ENCODE data around the gene DNPH1. TPM values are rescaled to one million over a fixed set of nuclear protein-coding genes. Genes with fewer than 3 reads are reported as not detected.

DNPH1 gene
- total RNA-seq, 1 experiment from 2014 or later: 43.0 TPM

DNA sequence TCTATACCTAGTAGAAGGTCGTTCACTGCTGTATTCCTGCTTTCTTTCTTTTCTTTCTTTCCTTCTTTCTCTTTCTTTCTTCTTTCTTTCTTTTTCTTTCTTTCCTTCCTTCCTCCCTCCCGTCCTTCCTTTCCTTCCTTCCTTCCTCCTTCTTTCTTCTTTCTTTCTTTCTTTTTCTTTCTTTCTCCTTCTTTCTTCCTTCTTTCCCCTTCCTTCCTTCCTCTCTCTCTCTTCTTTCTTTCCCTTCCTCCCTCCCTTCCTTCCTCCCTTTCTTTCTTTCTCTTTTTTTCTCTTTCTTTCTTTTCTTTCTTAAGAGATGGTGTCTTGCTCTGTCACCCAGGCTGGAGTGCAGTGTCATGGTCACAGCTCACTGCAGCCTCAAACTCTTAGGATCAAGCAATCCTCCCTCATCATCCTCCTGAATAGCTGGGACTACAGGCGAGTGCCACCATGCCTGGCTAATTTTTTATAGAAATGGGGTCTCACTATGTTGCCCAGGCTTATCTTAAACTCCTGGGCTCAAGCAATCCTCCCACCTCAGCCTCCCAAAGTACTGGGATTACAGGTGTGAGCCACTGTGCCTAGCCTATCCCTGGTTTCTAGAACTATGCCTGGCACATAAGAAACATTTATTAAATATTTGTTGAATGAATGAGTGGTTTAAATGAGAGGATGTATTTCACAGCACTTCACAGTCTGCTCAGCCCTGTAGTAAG, 2.6 kb upstream of the DNPH1 start:
- Histone ChIP-seq H3K27me3 (no peaks in the 10 kb centered on the region), H3K9me3 (no peaks in the 10 kb centered on the region), H3K36me3 (no peaks in the 10 kb centered on the region), H3K4me3 (no peak overlapping the region)
- no peak for DNase-seq

DNA sequence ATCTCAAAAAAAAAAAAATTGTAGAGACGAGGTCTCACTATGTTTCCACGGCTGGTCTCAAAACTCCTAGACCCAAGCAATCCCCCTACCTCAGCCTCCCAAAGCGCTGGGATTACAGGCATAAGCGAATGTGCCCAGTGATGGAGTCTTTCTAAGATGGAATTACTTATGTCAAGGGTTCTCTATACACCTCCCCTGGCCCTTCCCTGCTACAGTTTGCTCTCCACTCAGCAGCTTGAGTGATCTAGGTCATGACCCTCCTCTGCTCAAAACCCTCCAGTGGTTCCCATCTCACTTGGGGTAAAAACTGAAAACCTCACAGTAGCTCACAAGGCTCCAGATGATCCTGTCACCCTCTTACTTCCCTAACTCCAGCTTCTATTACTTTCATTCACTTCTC, 1.8 kb upstream of the DNPH1 start:
- Histone ChIP-seq H3K36me3 (peaks cover 3% of the 10 kb centered on the region), H3K4me3 (no peak overlapping the region), H3K27me3 (no peaks in the 10 kb centered on the region), H3K9me3 (no peaks in the 10 kb centered on the region)
- DNase-seq: no peak

DNA sequence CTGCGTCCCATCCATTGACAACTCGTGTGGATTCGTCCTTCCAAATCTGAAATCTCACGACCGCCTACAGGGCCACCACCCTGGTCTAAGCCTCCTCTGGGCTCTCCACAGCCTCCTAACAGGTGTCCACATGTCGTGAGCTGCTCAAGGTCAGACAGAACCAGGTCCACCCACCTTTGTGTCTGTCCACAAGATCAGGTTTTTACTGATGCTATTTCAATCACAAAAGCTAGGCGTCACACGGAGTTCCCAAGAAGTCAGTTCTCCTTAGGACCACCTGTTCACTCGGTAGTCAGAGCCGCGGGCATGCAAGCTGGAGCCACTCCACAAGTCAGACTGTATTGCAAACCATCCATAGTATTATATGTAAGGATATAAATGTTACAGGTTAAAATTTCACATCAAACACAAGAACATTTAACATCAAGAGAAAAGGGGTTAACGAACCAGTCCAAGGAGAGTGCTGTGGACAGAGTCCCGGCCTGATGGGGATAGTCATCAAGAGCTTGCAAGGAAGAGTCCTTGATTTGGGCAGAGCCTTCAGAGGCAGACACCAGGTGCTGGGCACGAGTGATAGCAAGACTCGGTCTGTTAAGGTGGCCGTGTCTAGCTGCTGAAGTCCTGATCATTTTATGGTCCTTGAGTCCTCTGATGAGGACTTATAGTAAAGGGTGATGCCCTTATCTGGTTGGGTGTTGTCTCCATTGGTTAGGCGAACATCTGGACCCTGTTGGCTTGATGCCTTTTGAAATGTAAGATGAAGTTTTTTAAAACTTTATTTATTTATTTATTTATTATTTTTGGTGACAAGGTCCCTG, 731 bp upstream of the DNPH1 start:
- H3K36me3 ChIP-seq: peaks cover 3% of the 10 kb centered on the region
- no peak for DNase-seq
- H3K27me3 ChIP-seq: no peaks in the 10 kb centered on the region
- peak overlapping the region; percentile 53 for H3K4me3 ChIP-seq
- H3K9me3 ChIP-seq: no peaks in the 10 kb centered on the region

DNA sequence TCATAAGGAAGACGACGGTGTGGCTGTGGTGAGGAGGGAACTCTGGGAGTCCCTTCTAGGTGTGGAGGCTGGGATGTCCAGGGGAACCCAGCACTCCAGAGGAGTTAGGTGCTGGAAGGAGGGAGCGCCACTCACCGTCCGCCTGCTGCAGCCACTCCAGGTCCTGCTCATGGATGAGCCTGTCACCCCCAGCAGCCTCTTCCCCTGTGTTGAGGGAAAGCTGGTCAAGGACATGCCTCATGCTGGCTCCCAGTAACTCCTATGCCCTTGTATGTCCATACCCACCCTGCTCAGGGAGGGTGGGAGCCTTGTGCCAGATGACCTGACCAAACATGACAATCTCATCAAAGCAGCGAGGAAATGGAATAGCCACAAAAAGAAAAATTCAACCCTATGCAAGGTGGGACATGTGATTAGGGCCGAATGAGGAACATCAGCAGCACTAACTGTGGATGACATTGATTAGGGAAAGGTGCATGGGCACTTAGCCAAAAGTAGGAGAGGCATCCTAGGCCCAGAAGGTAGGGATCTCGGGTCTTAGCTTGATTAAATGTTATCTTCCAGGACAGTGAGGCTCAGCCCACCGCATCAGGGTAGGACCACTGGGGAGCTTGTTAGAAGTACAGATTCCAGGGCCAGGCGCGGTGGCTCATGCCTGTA, 3.0 kb downstream of the DNPH1 start:
- no peak for DNase-seq

DNA sequence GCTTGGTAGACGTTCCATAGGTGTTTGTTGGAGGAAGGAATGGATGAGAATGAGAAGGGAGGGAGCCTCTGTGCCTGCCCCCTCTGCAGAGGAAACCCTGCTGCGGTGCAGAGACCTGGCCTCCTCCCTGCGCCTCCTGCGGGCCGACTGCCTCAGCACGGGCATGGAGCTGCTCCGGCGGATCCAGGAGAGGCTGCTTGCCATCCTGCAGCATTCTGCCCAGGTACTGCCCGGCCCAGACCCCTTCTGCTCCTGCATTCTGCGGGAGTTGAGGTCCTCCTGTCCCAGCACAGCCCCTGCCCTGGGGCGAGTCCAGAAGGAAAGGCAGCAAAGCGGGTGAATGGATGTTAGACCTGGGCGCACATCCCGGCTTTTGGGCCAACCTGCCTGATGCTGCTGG, 6.1 kb downstream of the DNPH1 start:
- no peak overlapping the region for H3K4me3 ChIP-seq
- H3K27me3 ChIP-seq: no peaks in the 10 kb centered on the region
- no peak for DNase-seq
- no peaks in the 10 kb centered on the region for H3K9me3 ChIP-seq
- H3K36me3 ChIP-seq: peaks cover 3% of the 10 kb centered on the region

More for the DNA sequence above, 3.0 kb downstream of the DNPH1 start:
- Histone ChIP-seq H3K27me3 (no peaks in the 10 kb centered on the region), H3K9me3 (no peaks in the 10 kb centered on the region), H3K36me3 (peaks cover 3% of the 10 kb centered on the region), H3K4me3 (no peak overlapping the region)

DNA sequence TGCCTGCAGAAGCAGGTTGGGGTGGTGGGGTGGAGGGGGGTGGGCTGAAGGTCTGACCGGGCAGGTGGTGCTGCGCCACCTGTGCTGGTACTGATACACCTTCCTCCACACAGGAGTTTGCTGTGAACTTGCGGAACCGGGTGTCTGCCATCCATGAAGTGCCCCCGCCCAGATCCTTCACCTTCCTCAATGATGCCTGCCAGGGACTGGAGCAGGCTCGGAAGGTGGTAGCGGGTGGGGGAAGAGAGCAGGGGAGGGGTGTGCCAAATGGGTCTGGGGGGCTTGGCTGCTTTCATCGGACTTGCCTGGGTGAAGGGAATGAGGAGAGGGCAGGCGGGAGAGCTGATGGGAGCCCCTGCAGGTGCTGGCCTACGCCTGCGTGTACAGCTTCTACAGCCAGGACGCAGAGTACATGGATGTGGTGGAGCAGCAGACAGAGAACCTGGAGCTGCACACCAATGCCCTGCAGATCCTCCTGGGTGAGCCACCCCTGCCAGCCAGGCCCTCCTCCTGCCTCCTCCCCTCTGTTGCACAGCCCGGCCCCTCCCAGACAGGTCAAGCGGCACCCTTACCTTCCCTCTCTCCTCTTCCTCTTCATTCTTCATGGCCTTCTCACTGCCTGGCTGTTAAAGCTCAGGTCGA, 6.7 kb downstream of the DNPH1 start:
- Histone ChIP-seq H3K27me3 (no peaks in the 10 kb centered on the region), H3K9me3 (no peaks in the 10 kb centered on the region), H3K36me3 (peaks cover 3% of the 10 kb centered on the region), H3K4me3 (no peak overlapping the region)
- no peak for DNase-seq

DNA sequence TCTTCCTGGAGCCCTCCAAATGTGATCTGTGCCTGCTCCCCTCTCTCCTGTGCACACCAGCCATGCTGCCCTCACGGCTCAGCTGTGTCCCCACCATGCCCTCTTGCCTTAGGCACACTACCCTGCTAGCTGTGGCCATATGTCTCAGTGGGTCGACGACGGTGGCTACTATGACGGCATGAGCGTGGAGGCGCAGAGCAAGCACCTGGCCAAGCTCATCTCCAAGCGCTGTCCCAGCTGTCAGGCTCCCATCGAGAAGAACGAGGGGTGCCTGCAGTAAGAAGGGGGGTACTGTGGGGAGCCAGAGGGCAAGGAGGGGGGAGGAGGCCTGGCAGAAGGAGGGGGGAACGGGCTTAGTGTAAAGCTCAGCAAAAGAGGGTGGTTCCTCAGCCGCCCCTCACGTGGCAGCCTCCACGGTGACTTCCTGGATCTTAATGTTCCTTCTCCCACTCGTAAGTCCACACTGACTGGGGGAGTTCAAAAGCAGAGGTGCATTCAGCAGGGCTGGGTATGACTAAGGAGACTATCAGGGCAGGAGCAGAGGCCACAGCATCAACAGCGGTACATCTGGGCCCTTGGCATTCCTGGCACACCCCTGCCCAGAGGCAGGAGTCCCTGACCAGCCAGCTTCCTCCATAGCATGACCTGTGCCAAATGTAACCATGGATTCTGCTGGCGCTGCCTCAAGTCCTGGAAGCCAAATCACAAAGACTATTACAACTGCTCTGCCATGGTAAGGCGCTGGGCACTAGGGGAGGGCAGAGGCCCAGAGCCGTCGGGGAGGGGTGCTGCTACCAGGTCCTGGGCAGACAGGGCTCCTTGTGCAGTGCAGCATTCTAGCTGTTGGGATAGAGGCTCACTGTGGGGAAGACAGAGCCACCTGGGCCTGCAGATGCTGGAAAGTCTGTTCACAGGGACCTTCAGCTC, 8.0 kb downstream of the DNPH1 start:
- Histone ChIP-seq H3K4me3 (no peak overlapping the region), H3K36me3 (peaks cover under 1% of the 10 kb centered on the region), H3K9me3 (no peaks in the 10 kb centered on the region), H3K27me3 (no peaks in the 10 kb centered on the region)
- DNase-seq: peak; percentile 76

DNA sequence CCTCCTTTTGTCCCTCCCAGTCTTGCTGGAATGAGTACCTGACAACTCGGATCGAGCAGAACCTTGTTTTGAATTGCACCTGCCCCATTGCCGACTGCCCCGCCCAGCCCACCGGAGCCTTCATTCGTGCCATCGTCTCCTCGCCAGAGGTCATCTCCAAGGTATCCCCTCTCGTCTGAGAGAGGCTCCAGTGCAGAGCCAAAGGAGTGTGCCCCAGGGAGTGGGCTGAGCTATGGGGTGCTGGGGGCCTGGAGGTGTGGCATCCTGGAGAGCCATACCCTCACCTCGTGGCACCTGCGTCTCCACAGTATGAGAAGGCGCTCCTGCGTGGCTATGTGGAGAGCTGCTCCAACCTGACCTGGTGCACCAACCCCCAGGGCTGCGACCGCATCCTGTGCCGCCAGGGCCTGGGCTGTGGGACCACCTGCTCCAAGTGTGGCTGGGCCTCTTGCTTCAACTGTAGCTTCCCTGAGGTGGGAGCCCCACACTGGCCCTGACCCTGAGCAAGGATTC, 8.8 kb downstream of the DNPH1 start:
- DNase-seq: no peak
- Histone ChIP-seq H3K27me3 (no peaks in the 10 kb centered on the region), H3K36me3 (no peaks in the 10 kb centered on the region; the same call in 1 of the 2 replicates), H3K9me3 (no peaks in the 10 kb centered on the region), H3K4me3 (no peak overlapping the region)

DNA sequence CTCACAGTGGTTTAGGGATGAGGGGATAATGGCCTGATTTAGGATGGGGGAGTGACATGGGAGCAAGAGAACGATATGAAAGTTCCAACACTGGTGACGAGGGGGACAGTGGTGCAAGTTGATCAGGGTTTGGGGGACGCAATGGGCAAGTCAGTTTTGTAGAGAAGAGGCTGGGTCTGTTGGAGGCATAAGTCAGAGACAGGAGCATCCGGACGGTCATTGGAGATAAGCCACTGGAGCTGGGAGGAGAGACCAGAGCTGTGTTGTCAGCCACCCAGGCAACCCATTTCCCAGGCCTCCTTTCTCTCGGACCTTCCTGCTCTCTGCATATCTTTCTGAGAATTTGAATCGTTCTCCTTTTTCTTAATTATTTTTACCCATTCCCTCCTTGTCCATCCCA, 9.5 kb downstream of the DNPH1 start:
- Histone ChIP-seq H3K27me3 (no peaks in the 10 kb centered on the region), H3K36me3 (no peaks in the 10 kb centered on the region; the same call in 1 of the 2 replicates), H3K4me3 (no peak overlapping the region), H3K9me3 (no peaks in the 10 kb centered on the region)
- no peak for DNase-seq

DNA sequence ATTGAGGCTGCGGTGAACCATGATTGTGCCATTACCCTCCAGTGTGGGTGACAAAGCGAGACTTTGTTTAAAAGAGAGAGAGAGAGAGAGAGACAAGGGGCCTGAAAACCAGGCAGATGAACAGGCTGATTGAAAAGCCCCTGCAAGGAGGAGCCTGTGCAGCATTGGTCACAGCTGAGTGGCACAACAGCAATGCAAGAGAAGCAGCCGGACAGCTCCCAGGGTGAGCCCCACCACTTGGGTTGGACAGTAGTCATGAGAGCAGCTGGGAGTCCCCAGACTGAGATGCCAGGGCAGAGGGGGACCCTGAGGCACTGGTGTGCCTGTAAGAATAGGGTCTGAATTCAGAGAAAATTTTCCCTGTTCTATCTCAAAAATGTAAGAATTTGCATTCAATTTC, 10.2 kb downstream of the DNPH1 start:
- DNase-seq: no peak
- Histone ChIP-seq H3K27me3 (no peaks in the 10 kb centered on the region), H3K9me3 (no peaks in the 10 kb centered on the region), H3K36me3 (no peaks in the 10 kb centered on the region; the same call in 1 of the 2 replicates), H3K4me3 (no peak overlapping the region)

DNA sequence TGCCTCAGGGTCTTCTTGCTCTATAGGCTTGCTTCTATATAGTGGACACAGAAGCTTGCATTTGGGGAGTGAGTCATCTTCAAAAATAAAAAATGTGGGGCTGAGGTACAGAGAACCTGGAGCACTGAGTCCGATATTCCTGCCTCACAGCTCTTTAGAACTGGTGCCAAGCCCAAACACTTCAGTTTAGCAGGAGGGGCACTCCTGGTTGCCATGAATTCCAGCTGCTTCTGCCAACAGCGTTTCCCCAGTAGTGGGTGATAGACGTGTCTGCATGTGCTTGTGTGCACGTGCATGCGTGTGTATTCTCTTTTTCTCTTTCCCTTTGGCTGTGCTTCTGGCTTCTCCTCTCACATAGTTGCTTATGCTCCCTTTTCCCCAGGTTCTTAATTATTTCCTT, 11.9 kb downstream of the DNPH1 start:
- H3K4me3 ChIP-seq: no peak overlapping the region
- no peaks in the 10 kb centered on the region for H3K27me3 ChIP-seq
- H3K9me3 ChIP-seq: no peaks in the 10 kb centered on the region
- DNase-seq: no peak
- H3K36me3 ChIP-seq: no peaks in the 10 kb centered on the region; the same call in 1 of the 2 replicates

DNA sequence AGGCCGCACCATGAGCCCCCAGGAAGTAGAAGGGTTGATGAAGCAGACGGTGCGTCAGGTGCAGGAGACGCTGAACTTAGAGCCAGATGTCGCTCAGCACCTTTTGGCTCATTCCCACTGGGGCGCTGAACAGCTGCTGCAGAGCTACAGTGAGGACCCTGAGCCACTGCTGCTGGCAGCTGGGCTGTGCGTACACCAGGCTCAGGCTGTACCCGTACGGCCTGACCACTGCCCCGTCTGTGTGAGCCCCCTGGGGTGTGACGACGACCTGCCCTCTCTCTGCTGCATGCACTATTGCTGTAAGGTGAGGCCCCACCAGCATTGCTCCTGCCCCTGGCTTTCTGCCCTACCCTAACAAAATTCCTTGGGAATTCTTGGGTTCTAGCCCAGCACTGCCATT, 13.1 kb downstream of the DNPH1 start:
- Histone ChIP-seq H3K9me3 (no peaks in the 10 kb centered on the region), H3K27me3 (no peaks in the 10 kb centered on the region), H3K4me3 (no peak overlapping the region), H3K36me3 (no peaks in the 10 kb centered on the region)
- no peak for DNase-seq

DNA sequence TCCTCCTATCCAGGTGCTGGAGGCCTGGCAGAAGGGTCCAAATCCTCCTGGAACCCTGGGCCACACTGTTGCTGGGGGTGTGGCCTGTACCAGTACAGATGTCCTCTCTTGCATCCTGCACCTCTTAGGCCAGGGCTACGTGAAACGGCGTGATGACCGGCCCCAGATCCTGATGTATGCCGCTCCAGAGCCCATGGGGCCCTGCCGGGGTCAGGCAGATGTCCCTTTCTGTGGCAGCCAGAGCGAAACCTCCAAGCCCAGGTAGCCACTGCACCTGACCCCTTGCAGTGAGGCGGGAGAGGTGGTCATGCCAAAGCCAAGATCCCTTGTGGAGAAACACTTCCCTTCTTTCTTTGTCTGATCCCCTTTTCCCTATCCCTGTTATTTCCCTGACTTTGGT, 14.2 kb downstream of the DNPH1 start:
- Histone ChIP-seq H3K9me3 (no peaks in the 10 kb centered on the region), H3K27me3 (no peaks in the 10 kb centered on the region), H3K4me3 (no peak overlapping the region), H3K36me3 (no peaks in the 10 kb centered on the region)
- DNase-seq: no peak

DNA sequence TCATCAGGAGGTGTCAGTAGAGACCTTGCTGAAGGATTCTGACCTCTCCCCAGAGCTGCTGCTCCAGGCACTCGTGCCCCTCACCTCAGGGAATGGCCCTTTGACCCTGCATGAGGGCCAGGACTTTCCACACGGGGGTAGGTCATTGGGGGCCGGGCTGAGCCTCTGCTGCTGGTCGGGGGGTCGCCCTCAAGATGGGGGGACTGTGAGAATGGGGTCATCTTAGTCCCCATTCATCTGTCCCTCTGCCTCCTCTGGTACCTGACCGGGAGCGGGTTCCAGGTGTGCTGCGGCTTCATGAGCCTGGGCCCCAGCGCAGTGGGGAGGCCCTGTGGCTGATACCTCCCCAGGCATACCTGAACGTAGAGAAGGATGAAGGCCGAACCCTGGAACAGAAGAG, 15.8 kb downstream of the DNPH1 start:
- DNase-seq: no peak
- H3K27me3 ChIP-seq: no peaks in the 10 kb centered on the region
- no peak overlapping the region for H3K4me3 ChIP-seq
- no peaks in the 10 kb centered on the region for H3K36me3 ChIP-seq
- no peaks in the 10 kb centered on the region for H3K9me3 ChIP-seq

DNA sequence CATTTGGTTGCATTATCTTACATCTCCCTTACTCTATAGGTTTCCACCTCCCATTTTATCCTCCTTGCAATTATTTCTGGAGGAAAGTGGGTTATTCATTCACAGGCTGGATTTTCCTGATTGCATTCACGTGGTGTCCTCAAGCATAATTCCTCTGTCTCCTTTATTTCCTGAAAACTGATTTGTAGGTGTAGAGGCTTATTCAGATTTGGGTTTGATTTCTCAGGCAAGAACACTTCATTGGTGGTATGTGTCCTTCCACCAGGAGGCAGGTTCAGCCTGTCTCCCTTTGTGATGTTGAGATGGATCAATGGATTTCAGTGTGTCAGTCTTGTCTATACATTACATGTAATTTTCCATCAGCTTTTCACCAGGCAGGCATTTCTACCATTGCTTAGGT, 17.3 kb downstream of the DNPH1 start:
- H3K27me3 ChIP-seq: no peaks in the 10 kb centered on the region
- no peak overlapping the region for H3K4me3 ChIP-seq
- H3K36me3 ChIP-seq: no peaks in the 10 kb centered on the region
- H3K9me3 ChIP-seq: no peaks in the 10 kb centered on the region
- no peak for DNase-seq

DNA sequence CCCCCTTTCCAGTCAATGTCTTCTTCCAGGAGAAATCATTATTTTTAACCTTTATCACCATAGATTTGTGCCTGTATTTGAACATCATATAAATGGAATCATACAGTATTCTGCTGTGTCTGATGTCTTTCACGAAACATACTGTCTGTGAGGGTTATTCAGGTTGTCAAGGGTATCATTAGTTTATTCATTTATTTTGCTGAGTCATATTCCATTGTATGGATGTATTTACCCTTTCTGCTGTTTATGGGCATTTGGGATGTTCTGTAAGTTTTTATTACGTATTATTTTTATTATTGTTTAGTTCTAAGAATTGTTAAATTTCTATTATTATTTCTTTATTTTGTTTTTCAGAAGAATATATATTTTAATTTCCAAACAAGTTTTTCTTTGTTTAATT, 22.0 kb downstream of the DNPH1 start:
- H3K36me3 ChIP-seq: no peaks in the 10 kb centered on the region
- H3K27me3 ChIP-seq: no peaks in the 10 kb centered on the region
- H3K9me3 ChIP-seq: no peaks in the 10 kb centered on the region
- H3K4me3 ChIP-seq: no peak overlapping the region
- no peak for DNase-seq

Measured in MG63 (cell line).